Measurements from ENCODE around the gene SUN2. TPM values are rescaled to one million over a fixed set of nuclear protein-coding genes. Genes with fewer than 3 reads are reported as not detected.

Gene SUN2
- total and polyA plus RNA-seq, 2 of the 4 experiments (the other 2 are of a cell fraction), result 27.8 to 50.0 TPM

- Histone ChIP-seq H3K36me3 (ENCODE audit: control insufficient read depth, insufficient read depth, low read length) (peaks cover 39% of the 10 kb centered on the region), H3K79me1 (ENCODE audit: low read depth in 1 of 2, low read length in 2 of 2) (peaks cover 37 to 74% of the 10 kb centered on the region in 2 experiments), H3K9ac (ENCODE audit: low read depth, low read length) (no peak overlapping the region), H3K27ac (ENCODE audit: insufficient read depth, low read length) (peak overlapping the region; percentile 19; the same call in 1 of the 2 replicates), H4K20me1 (ENCODE audit: insufficient read depth, low read length) (peaks cover 41% of the 10 kb centered on the region), H3K4ac (ENCODE audit: low read depth, low read length) (no peak overlapping the region), H2AK9ac (replicated peaks; ENCODE audit: low read depth, low read length, poor library complexity) (no peak overlapping the region), H3K23ac (ENCODE audit: low read depth, low read length) (no peak overlapping the region), H3K9me1 (ENCODE audit: insufficient read depth, low read length) (peaks cover 28% of the 10 kb centered on the region), H2BK15ac (ENCODE audit: low read depth, low read length) (no peak overlapping the region), H3K27me3 (ENCODE audit: control insufficient read depth, insufficient read depth, low read length) (no peaks in the 10 kb centered on the region), H3K56ac (ENCODE audit: extremely low read depth, insufficient read depth, low read length) (no peak overlapping the region), H3K4me3 (ENCODE audit: insufficient read depth, low read depth, low read length) (no peak overlapping the region), H2BK20ac (ENCODE audit: low read depth, low read length) (no peak overlapping the region), H2AFZ (replicated peaks; ENCODE audit: low read length, poor library complexity) (no peak overlapping the region), H3K4me1 (ENCODE audit: control insufficient read depth, insufficient read depth, low read length) (peaks cover 4% of the 10 kb centered on the region), H3K4me2 (ENCODE audit: low read depth, low read length) (no peak overlapping the region), H4K91ac (ENCODE audit: insufficient read depth, low read depth, low read length) (no peak overlapping the region), H3K14ac (replicated peaks; ENCODE audit: low read depth, low read length) (no peak overlapping the region), H2BK120ac (ENCODE audit: low read depth, low read length) (no peak overlapping the region), H4K8ac (ENCODE audit: low read depth in 2 of 2, low read length in 2 of 2) (no peak overlapping the region), H3K9me3 (ENCODE audit: control insufficient read depth, insufficient read depth, low read length) (no peaks in the 10 kb centered on the region), H2AK5ac (ENCODE audit: low read depth, low read length) (0 out of 2 replicates have a peak overlapping the region, but pooled peaks have one; percentile 3), H4K5ac (ENCODE audit: low read depth, low read length) (no peak overlapping the region), H2BK5ac (ENCODE audit: low read depth, low read length, poor library complexity, severe bottlenecking) (no peak overlapping the region), H3K18ac (ENCODE audit: low read depth, low read length) (no peak overlapping the region)
- dilution Hi-C loops (cut with HindIII; ENCODE audit: low sequenced_read_pairs, unreplicated experiment), result no loop called here
- in situ Hi-C loops (cut with MboI; ENCODE audit: low sequenced_read_pairs), result no loop called here
- intact Hi-C loops (cut with micrococcal nuclease), result no loop called here
- WGBS, 2 experiments (ENCODE audit: extremely low coverage in 2 of 2, insufficient read length in 1 of 2), result 89% methylated on average over 3 of the region's 6 CpGs; no CpG with 5 or more reads in 1 of the 2 experiments
- ATAC-seq (ENCODE audit: low read depth) (no peak), DNase-seq (no peak)
- no TSS peak for BruUV-seq (replicated peaks)
- TF ChIP-seq BHLHE40 (IDR thresholded peaks at IDR 0.05; ENCODE audit: low read depth, low read length) (no peak), RFX5 (IDR thresholded peaks at IDR 0.05; ENCODE audit: low read depth, low read length) (no peak), CTCF (conservative IDR thresholded peaks at IDR 0.05; ENCODE audit: low read depth, low read length) (no peak), SMC3 (IDR thresholded peaks at IDR 0.05; ENCODE audit: low read depth, low read length) (no peak), USF2 (IDR thresholded peaks at IDR 0.05; ENCODE audit: low read depth, low read length) (no peak), CEBPB (IDR thresholded peaks at IDR 0.05; ENCODE audit: low read depth, low read length) (no peak), CHD1 (IDR thresholded peaks at IDR 0.05; ENCODE audit: low read depth, low read length) (no peak), FOS (IDR thresholded peaks at IDR 0.05; ENCODE audit: low read depth, low read length) (no peak), RAD21 (IDR thresholded peaks at IDR 0.05; ENCODE audit: low read length) (no peak), NFE2L2 (IDR thresholded peaks at IDR 0.05; ENCODE audit: low read depth, low read length) (no peak), RCOR1 (IDR thresholded peaks at IDR 0.05; ENCODE audit: insufficient replicate concordance, low read length) (no peak), MAFK (IDR thresholded peaks at IDR 0.05; ENCODE audit: low read depth, low read length) (no peak), MXI1 (IDR thresholded peaks at IDR 0.05; ENCODE audit: borderline replicate concordance, low read depth, low read length) (no peak), POLR2A (IDR thresholded peaks at IDR 0.05; ENCODE audit: low read depth, low read length) (no peak), MAZ (IDR thresholded peaks at IDR 0.05; ENCODE audit: borderline replicate concordance, low read depth, low read length) (no peak), ELK1 (IDR thresholded peaks at IDR 0.05; ENCODE audit: borderline replicate concordance, low read depth, low read length) (no peak)
- POLR2A ChIA-PET (ENCODE audit: unreplicated experiment), result no interaction called here
- CTCF ChIA-PET, result interaction anchor here (1.1 kb wide), 1 partner anchor 38 kb away, joined by 4 read pairs; the partner anchor contains the start of gene TOMM22
These were observed 36.6 kb downstream of the SUN2 start for GRCh38 chr22:38719196-38719595.
